ENCODE results near the gene OSBPL1A.
"Not testable (repeated sequence)": the region's sequence is repeated elsewhere in the genome, so short reads cannot be mapped to it uniquely, and the experiment has no call there.

OSBPL1A gene

DNA sequence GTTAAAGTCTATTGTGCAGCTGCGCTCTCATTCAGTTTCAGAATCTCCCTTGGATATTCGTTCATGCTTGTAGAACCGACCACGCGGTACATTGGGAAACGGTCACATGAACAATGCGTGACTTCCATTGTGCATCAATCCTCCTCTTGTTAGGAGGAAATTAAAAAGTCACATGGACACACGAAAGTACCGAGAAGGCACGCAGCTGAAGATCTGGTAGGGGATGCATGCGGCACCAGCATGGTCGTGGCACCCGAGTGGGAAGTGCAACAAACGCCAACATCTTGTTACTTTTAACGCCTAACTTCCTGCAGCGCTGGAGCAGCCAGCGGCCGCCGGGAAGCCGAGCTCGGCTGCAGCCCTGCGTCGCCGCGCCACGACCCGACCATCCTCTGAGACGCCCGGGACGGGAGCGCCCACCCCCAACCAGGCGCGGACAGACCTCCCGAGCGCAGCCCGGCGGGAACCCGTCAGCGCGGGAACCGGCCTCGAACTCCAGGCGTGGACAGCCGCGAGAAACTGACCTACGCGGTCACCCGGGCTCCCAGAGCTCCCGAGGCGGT is 412 bp downstream of the OSBPL1A start:
- DNase-seq, result peak; percentile 25

GRCh38 chr18:24396082-24396633 is 1.5 kb downstream of the OSBPL1A start:
- no peak for DNase-seq

DNA sequence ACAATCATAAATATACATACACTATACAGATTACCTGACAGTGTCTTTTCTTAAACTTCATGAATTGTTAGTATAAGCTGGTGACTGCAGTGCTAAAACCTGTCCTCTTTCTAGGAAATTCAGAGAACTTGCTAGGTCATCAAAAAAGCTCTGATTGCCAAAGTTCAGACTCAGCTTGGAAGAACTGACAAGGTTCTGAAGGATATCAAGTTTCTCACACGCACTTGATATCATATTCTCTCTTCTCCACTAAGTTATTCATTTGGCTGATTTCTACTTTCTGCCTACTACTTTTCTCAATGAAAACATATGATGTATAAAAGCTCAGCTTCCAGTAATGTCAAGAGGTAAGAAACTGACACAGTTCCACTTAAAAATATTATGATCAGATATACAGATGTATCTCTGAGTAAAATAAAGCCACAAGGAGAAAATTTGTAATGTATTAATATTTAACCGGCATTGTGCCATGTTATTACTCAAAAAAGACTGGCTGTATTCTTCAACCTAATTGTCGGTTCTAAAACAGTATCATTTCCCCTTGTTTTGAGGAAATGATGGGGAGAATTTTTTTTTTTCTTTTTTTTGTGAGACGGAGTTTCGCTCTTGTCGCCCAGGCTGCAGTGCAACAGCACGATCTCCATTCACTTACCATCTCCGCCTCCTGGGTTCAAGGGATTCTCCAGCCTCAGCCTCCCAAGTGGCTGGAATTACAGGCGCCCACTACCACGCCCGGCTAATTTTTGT is 2.4 kb downstream of the OSBPL1A start:
- DNase-seq, result no peak

DNA sequence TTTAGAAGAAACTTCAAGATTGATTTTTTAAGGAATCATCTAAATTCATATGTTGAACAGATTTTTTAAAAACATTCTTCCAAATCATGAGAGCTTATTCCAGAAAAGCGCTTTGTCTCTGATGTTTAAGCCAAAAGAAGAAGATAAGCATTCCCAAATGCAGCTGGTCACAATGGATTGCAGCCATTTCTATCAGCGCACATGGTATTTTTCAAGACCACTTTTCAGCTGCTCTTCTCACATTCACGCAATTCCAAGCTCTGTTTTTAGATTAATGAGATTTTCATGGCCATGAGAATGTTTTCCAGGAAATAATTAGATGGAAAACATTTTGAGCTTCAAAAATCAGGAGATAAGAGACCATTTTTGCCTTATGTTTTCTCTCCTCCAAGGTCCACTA is 8.7 kb downstream of the OSBPL1A start:
- no peak for DNase-seq

- no peak for DNase-seq
Measured at GRCh38 chr18:24386681-24387080, 10.9 kb downstream of the OSBPL1A start.

DNA sequence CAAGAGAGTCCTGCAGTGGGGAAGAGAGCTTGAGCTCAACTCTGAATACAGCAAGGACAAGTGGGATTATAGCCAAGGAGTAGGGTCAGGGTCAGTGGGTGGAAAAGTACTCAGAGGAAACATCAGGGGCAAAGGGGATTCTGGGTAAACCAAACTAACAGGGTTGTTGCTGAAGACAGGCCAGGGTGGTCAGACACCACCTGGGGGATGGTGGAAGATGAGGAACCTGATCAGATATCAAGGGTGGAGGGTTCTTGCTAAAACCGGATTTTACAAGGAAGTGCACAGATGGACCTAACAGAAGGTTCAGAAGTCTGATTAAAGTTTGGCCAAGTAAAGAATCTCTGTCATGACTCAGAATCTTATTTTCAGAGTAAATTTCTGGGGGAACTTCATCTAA is 16.5 kb downstream of the OSBPL1A start:
- no peak for DNase-seq

DNA sequence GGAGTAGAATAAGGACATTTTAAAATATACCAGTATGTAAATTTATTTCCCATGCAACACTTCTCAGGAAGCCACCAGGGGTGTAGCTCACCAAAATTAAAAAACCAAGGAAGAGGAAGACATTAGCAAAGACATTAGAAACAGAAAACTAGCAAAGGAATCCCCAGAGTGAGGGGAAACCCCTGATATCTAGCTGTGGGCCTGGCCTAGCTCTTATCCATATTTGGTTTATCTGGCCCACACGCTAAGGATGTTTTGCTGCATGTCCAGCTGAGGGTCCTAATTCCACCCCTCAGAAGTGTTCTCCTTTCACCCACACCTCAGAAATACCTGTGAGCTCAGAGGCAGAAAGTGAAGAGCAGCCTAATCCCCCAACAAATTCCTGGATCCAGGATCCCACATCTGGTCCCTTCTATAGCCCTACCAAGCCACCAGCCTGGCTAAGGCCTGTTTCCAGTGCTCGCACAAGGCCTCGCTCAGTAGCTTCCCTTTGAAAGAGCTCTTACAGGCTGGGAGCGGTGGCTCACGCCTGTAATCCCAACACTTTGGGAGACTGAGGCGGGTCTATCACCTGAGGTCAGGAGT is 17.4 kb downstream of the OSBPL1A start:
- DNase-seq, result no peak

DNA sequence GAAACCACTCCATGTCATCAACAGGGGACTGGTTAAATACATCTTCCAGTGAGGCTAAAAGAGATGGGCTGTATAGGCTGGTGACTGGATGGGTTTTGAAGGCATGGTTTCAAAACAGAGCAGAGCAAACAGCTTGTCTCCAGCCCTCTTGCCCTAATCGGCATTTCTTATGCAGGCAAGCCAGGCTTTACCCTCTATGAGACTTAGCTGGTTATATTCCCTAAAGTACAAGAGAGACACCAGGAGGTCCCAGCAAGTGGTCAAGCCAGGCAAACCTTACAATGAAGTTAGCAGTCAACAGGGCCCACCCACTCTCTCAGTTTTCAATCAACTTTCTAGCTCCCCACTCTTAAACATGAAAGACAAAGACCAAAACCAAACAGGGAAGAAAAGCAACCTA is 19.0 kb downstream of the OSBPL1A start:
- no peak for DNase-seq

- DNase-seq, result not testable (repeated sequence)
Measured at GRCh38 chr18:24376531-24376930, 21.1 kb downstream of the OSBPL1A start.

GRCh38 chr18:24373328-24373727 is 24.3 kb downstream of the OSBPL1A start:
- DNase-seq, result no peak

GRCh38 chr18:24372279-24372872 is 25.2 kb downstream of the OSBPL1A start:
- no peak for DNase-seq

GRCh38 chr18:24370120-24370519 is 27.5 kb downstream of the OSBPL1A start:
- DNase-seq, result no peak

DNA sequence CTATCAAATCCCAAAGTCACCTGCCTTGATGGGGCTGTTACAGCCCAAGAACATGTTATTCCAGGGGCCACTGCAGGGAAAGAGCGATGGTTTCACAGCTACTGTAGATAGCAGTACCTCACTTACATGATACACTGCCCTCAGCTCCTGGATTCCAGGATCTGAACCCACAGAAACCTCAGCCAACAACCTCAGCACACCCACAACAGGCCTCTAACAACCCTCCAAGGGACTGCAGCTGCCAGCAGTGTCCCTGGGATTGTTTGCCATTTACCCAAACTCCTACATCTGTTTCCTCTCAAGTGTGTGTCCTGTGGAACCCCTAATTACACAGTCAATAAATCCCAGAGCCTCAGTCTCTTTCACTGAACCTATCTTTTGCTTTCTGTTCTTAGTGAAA is 28.2 kb downstream of the OSBPL1A start:
- no peak for DNase-seq

- no peak for DNase-seq
Measured at GRCh38 chr18:24368749-24369148, 28.9 kb downstream of the OSBPL1A start.

DNA sequence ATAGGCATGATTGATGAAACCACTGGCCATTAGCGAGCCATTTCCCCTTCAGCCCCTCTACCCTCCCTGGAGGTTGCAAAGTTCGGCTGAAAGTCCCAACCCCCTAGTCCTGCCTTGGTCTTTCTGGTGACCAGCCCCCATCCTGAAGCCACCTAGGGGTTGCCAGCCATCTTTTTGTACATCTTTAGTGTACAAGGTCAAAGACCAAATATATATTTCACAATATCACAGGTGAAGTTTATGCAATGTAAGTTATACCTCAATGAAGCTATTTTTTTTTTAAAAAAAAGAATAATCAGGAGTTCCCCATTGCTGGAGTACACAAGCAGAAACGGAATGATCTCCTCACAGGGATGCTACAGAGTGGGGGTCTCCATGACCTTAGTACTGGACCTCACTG is 31.3 kb downstream of the OSBPL1A start:
- no peak for DNase-seq

DNA sequence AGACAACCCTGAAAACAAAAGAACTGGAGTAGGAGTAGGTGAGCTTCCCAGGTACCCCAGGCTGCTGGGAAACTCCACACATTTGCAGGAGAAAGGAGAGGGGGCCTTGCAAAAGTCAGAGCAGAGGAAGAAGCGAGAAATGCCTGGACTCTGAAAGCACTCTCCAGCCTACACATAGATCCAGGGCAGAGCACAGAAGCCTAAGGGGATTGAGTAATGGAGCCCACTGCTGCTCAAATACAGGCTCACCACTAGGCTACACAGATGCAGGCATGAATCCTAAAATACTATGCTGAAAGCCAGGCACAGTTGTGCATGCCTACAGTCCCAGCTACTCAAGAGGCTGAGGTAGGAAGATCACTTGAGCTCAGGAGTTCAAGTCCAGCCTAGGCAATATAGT is 33.4 kb downstream of the OSBPL1A start:
- no peak for DNase-seq

- no peak for DNase-seq
Measured at GRCh38 chr18:24362757-24363156, 34.9 kb downstream of the OSBPL1A start.

DNA sequence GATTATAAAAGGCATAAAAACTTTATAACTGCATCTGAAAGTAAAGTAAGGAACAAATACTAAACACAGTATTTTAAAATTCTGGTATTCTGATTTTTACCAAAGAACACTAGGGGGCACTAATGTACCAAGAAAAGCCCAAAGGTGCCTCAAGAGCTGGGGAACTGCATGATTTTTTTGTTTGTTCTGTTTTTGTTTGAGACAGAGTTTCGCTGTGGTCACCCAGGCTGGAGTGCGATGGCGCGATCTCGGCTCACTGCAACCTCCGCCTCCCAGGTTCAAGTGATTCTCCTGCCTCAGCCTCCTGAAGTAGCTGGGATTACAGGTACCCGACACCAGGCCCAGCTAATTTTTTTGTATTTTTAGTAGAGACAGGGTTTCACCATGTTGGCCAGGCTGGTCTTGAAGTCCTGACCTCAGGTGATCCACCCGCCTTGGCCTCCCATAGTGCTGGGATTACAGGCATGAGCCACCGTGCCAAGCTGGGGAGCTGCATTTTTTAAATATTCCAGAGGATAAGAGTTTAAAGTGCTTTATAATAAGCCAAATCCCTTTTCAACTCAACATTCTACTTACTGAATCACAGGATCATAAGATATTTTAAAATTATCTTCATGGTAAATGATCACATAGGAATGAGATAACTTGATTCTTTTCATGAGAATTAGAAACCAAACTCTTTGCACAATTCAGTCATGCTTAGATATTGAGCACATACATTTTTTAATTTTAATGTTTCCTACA is 37.7 kb downstream of the OSBPL1A start:
- not testable (repeated sequence) for DNase-seq

- no peak for DNase-seq
Measured at GRCh38 chr18:24354278-24354677, 43.3 kb downstream of the OSBPL1A start.

DNA sequence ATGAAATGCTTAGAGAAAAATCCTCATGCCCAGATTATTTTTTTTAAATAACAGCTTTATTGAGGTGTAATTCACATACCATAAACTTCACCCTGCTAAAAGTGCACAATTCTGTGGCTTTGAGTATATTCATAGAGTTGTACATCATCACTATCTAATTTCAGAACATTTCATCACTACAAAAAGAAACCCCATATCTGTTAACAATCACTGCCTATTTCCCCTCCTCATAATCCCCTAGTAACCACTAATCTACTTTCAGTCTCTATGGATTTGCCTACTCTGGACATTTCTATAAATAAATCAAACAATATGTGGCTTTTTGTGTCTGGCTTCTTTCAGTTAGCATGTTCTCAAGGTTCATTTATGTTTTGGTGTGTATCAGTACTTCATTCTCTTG is 51.4 kb downstream of the OSBPL1A start:
- DNase-seq, result no peak

DNA sequence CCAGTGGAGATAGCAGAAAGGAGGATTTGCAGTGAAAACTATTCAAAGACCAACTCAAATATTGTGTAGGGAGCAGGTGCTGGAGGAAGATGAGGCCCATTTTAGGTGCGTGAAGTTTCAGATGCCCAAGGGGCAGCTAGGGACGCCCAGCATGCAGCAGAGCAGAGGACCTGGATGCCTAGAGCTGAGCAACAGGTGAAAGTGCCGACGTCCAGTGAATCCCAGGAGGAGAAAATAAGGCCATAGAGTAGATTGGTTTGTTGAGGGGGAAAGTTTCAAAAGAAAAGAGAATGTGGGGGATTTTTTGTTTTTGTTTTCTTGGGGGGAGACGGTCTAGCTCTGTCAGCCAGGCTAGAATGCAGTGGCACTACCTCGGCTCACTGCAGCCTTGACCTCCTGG is 53.1 kb downstream of the OSBPL1A start:
- DNase-seq, result no peak

GRCh38 chr18:24342347-24342746 is 55.3 kb downstream of the OSBPL1A start:
- no peak for DNase-seq

GRCh38 chr18:24341361-24341760 is 56.3 kb downstream of the OSBPL1A start:
- no peak for DNase-seq

All from CD4-positive, alpha-beta T cell treated with Interferon gamma for 1 hour (primary cell).